ENCODE results near the gene NECTIN1.

GRCh38 chr11:119724956-119725355 is 4.0 kb downstream of the NECTIN1 start:
- TF ChIP-seq EZH2 (IDR thresholded peaks at IDR 0.05; ENCODE audit: borderline replicate concordance, low read length): no peak
- no peak for TF ChIP-seq CTCF (conservative IDR thresholded peaks at IDR 0.05 in 1 of 2, IDR thresholded peaks at IDR 0.05 in 1 of 2; ENCODE audit: extremely low read depth in 1 of 2, insufficient read depth in 1 of 2, low read depth in 1 of 2, low read length in 2 of 2)
